Parathyroid adenoma (tissue), 2 donors: ENCODE results near the gene LPAR1.

ENCODE experiments used
- H2AFZ ChIP-seq: fragments of 300-600 bp; sonication (generic); one replicate; pipeline ENCODE4 v1.7.0; 2017; ENCODE audit warnings: antibody characterized with exemption, mild to moderate bottlenecking
- H3K27ac ChIP-seq: fragments of 300-600 bp; sonication (generic); one replicate; pipeline ENCODE4 v1.7.0; 2017
- H3K27me3 ChIP-seq: fragments of 300-600 bp; sonication (generic); one replicate; pipeline ENCODE4 v1.7.0; 2017; ENCODE audit warnings: low read length; ENCODE audit not compliant: control insufficient read depth, insufficient read depth
- H3K36me3 ChIP-seq: fragments of 300-600 bp; sonication (generic); one replicate; pipeline ENCODE4 v1.7.0; 2017; ENCODE audit warnings: low read length; ENCODE audit not compliant: control insufficient read depth, insufficient read depth
- H3K4me1 ChIP-seq: fragments of 300-600 bp; sonication (generic); one replicate; pipeline ENCODE4 v1.7.0; 2017; ENCODE audit warnings: control low read depth
- H3K4me2 ChIP-seq: fragments of 300-600 bp; sonication (generic); one replicate; pipeline ENCODE4 v1.7.0; 2017; ENCODE audit warnings: low read length
- H3K4me3 ChIP-seq: fragments of 300-600 bp; sonication (generic); one replicate; pipeline ENCODE4 v1.7.0; 2017; ENCODE audit warnings: low read depth, low read length
- H3K79me2 ChIP-seq: fragments of 300-600 bp; sonication (generic); one replicate; pipeline ENCODE4 v1.7.0; 2017; ENCODE audit warnings: control low read depth
- H3K9ac ChIP-seq: fragments of 300-600 bp; sonication (generic); one replicate; pipeline ENCODE4 v1.7.0; 2017; ENCODE audit warnings: mild to moderate bottlenecking
- H3K9me3 ChIP-seq: fragments of 300-600 bp; sonication (generic); one replicate; pipeline ENCODE4 v1.7.0; 2017; ENCODE audit warnings: low read length; ENCODE audit not compliant: control insufficient read depth
- CTCF ChIP-seq: fragments of 300-600 bp; sonication (generic); IDR thresholded peaks from one replicate; pipeline ENCODE4 v1.7.0; 2017; ENCODE audit warnings: antibody characterized with exemption, mild to moderate bottlenecking
- donor health status: primary hyperparathyroidism.

LPAR1 gene

GRCh38 chr9:111016426-111017045 lies 21.7 kb downstream of the LPAR1 start:
- Histone ChIP-seq H3K79me2 (no peaks in the 10 kb centered on the region), H3K4me2 (no peak overlapping the region), H3K36me3 (no peaks in the 10 kb centered on the region), H3K4me1 (no peaks in the 10 kb centered on the region), H3K27ac (no peak overlapping the region), H3K27me3 (no peaks in the 10 kb centered on the region), H3K9me3 (no peaks in the 10 kb centered on the region), H3K9ac (no peak overlapping the region), H3K4me3 (no peak overlapping the region), H2AFZ (no peak overlapping the region)
- no peak for TF ChIP-seq CTCF

- no peak overlapping the region for H3K27ac ChIP-seq
- no peak overlapping the region for H3K4me2 ChIP-seq
- no peaks in the 10 kb centered on the region for H3K79me2 ChIP-seq
- H3K36me3 ChIP-seq: no peaks in the 10 kb centered on the region
- no peak overlapping the region for H3K9ac ChIP-seq
- no peak overlapping the region for H2AFZ ChIP-seq
- no peaks in the 10 kb centered on the region for H3K4me1 ChIP-seq
- no peak overlapping the region for H3K4me3 ChIP-seq
- TF ChIP-seq CTCF: no peak
- H3K9me3 ChIP-seq: no peaks in the 10 kb centered on the region
- H3K27me3 ChIP-seq: no peaks in the 10 kb centered on the region
Measured at GRCh38 chr9:111016016-111016415, 22.3 kb downstream of the LPAR1 start.

DNA sequence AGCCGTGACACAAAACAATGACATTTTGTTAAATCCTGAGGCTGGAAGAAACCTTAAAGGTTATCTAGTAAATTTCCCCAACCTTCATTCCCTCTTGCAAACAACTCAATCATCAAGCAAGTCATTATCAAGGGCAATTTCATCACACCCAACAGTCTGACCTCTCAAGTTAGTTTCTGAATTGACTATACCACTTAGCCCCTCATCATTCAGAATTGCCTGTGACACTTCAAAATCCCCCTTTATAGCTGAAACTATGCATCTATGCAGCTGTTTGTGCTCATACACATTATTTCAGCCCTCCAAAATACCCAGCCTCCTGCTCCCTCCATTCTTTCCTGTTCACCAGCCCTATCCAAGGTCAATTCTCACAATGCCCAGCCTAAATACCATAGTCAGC lies 24.6 kb downstream of the LPAR1 start:
- Histone ChIP-seq H3K4me2 (no peak overlapping the region), H3K36me3 (no peaks in the 10 kb centered on the region), H3K4me1 (no peaks in the 10 kb centered on the region), H3K79me2 (no peaks in the 10 kb centered on the region), H2AFZ (no peak overlapping the region), H3K27me3 (no peaks in the 10 kb centered on the region), H3K4me3 (no peak overlapping the region), H3K9me3 (no peaks in the 10 kb centered on the region), H3K27ac (no peak overlapping the region), H3K9ac (no peak overlapping the region)
- TF ChIP-seq CTCF: no peak

DNA sequence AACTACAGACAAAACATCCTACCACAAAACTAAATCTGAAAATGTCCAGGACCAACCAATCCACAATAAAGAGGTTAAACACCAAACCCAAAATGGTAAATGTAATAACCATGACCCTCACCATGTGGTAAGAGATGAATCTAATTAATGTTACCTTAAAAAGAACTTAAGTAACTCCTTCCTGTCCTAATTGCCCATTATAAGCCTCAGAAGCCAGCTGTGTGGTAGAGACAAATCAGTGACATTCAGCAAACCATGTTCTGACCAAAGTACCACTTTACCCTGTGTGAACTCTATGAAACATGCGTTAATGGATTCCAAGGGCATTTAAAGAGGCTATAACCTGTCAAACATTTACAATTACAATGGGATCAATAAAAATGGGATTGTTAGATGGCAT lies 25.0 kb downstream of the LPAR1 start:
- Histone ChIP-seq H3K4me2 (no peak overlapping the region), H3K36me3 (no peaks in the 10 kb centered on the region), H2AFZ (no peak overlapping the region), H3K27ac (no peak overlapping the region), H3K27me3 (no peaks in the 10 kb centered on the region), H3K9me3 (no peaks in the 10 kb centered on the region), H3K9ac (no peak overlapping the region), H3K4me1 (no peaks in the 10 kb centered on the region), H3K79me2 (no peaks in the 10 kb centered on the region), H3K4me3 (no peak overlapping the region)
- no peak for TF ChIP-seq CTCF
